T-helper 1 cell treated with Interleukin-12 subunit alpha and Interleukin-12 subunit beta and Interleukin-4 antibody, amounts not matched to agents 30 μg/mL and 1 μg/mL, for 36 hours (primary cell): ENCODE measurements around the gene NPAS3.

Source experiments
- H3K27ac Mint-ChIP-seq: one replicate; pipeline ENCODE4 v1.8.0; 2021; ENCODE audit warnings: mild to moderate bottlenecking, mixed read lengths
- H3K27me3 Mint-ChIP-seq: one replicate; pipeline ENCODE4 v1.8.0; 2021; ENCODE audit warnings: low read depth, mixed read lengths
- H3K36me3 Mint-ChIP-seq: one replicate; pipeline ENCODE4 v1.8.0; 2021; ENCODE audit warnings: low read depth, mixed read lengths
- H3K4me1 Mint-ChIP-seq: one replicate; pipeline ENCODE4 v1.8.0; 2021; ENCODE audit warnings: low read depth, mixed read lengths
- H3K4me3 Mint-ChIP-seq: one replicate; pipeline ENCODE4 v1.8.0; 2021; ENCODE audit warnings: mild to moderate bottlenecking, moderate library complexity, mixed read lengths
- H3K9me3 Mint-ChIP-seq: one replicate; pipeline ENCODE4 v1.8.0; 2021; ENCODE audit warnings: mixed read lengths

The NPAS3 gene

GRCh38 chr14:32978691-32979255, 40.1 kb downstream of the NPAS3 start:
- Mint-ChIP-seq H3K4me1 (no peaks in the 10 kb centered on the region), H3K36me3 (no peaks in the 10 kb centered on the region), H3K4me3 (no peak overlapping the region), H3K27ac (no peak overlapping the region), H3K9me3 (no peaks in the 10 kb centered on the region), H3K27me3 (no peaks in the 10 kb centered on the region)

GRCh38 chr14:32980178-32980901, 41.7 kb downstream of the NPAS3 start:
- no peaks in the 10 kb centered on the region for H3K27me3 Mint-ChIP-seq

GRCh38 chr14:32980902-32981501, 42.3 kb downstream of the NPAS3 start:
- Mint-ChIP-seq H3K36me3 (no peaks in the 10 kb centered on the region), H3K27me3 (no peaks in the 10 kb centered on the region), H3K4me3 (no peak overlapping the region), H3K9me3 (no peaks in the 10 kb centered on the region), H3K4me1 (no peaks in the 10 kb centered on the region), H3K27ac (no peak overlapping the region)

More at GRCh38 chr14:32980178-32980901, 41.7 kb downstream of the NPAS3 start:
- H3K4me3 Mint-ChIP-seq: no peak overlapping the region
- H3K9me3 Mint-ChIP-seq: no peaks in the 10 kb centered on the region
- no peaks in the 10 kb centered on the region for H3K36me3 Mint-ChIP-seq
- H3K27ac Mint-ChIP-seq: no peak overlapping the region
- no peaks in the 10 kb centered on the region for H3K4me1 Mint-ChIP-seq

GRCh38 chr14:32984241-32984930, 45.7 kb downstream of the NPAS3 start:
- Mint-ChIP-seq H3K4me1 (no peaks in the 10 kb centered on the region), H3K9me3 (no peaks in the 10 kb centered on the region), H3K27ac (no peak overlapping the region), H3K27me3 (no peaks in the 10 kb centered on the region), H3K36me3 (no peaks in the 10 kb centered on the region), H3K4me3 (no peak overlapping the region)

GRCh38 chr14:32985866-32986265, 47.2 kb downstream of the NPAS3 start:
- Mint-ChIP-seq H3K27ac (no peak overlapping the region), H3K9me3 (peaks cover 4% of the 10 kb centered on the region), H3K4me1 (no peaks in the 10 kb centered on the region), H3K27me3 (no peaks in the 10 kb centered on the region), H3K4me3 (no peak overlapping the region), H3K36me3 (no peaks in the 10 kb centered on the region)

DNA sequence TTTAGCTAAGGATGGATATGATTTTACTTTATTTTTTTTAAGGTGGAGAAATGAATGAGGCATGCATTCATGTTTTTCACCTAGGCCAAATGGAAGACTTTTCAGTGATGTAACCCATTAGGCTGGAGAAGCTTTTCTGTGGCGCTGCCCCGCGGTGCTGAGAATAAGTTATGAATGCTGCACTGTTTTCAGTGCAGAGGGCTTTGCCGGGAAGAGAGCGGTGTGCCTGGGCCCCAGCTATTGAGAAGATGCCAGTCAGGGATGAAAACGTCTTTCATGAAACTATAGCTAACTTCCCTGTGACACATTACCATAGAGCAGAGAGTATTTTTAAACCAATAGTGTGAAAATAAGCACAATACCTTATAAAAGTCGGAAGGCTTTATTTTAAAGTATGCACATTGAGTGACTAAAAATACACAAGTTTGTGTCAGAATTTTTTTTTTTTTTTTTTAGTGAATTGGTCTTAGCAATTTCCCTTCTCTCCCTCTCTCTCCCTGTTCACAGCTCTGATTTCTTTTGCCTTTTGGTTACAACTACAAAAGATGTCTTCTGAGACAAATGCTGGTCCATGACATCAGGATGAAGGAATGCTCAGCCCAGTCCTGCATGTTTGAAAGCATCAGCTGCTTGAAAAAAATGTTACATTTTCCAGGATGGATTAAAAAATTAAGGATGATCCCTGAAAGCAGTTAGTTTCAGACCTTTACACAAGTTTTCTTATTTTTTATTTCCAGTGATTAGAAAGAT, 48.3 kb downstream of the NPAS3 start:
- Mint-ChIP-seq H3K9me3 (peaks cover 8% of the 10 kb centered on the region), H3K36me3 (no peaks in the 10 kb centered on the region), H3K4me3 (no peak overlapping the region), H3K4me1 (no peaks in the 10 kb centered on the region), H3K27me3 (no peaks in the 10 kb centered on the region), H3K27ac (no peak overlapping the region)

DNA sequence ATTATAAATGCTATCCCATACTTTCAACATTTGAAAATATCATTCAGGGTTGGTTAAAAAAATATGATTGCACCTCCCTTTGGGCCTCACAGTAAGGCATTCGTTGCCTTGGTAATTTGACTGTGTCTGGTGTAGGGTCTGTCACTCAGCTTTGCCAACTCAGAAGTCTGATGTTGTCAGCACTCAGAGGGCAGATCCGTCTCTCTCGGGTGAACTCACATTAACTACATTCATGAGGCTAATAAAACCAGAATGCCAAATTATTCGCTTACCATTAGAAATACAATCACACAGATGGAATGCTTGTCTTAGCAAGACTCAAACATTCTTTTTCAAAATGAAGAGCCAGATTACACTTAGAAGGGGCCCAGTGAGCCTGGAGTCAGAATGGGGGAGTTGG, 53.0 kb downstream of the NPAS3 start:
- Mint-ChIP-seq H3K9me3 (peaks cover 18% of the 10 kb centered on the region), H3K36me3 (no peaks in the 10 kb centered on the region), H3K4me3 (no peak overlapping the region), H3K4me1 (no peaks in the 10 kb centered on the region), H3K27ac (no peak overlapping the region), H3K27me3 (no peaks in the 10 kb centered on the region)

- H3K27ac Mint-ChIP-seq: no peak overlapping the region
- no peaks in the 10 kb centered on the region for H3K36me3 Mint-ChIP-seq
- no peaks in the 10 kb centered on the region for H3K4me1 Mint-ChIP-seq
- no peak overlapping the region for H3K4me3 Mint-ChIP-seq
- no peaks in the 10 kb centered on the region for H3K27me3 Mint-ChIP-seq
- peaks cover 21% of the 10 kb centered on the region for H3K9me3 Mint-ChIP-seq
Observed at GRCh38 chr14:32993921-32994320, 55.2 kb downstream of the NPAS3 start.

- Mint-ChIP-seq H3K4me1 (no peaks in the 10 kb centered on the region), H3K9me3 (peaks cover 17% of the 10 kb centered on the region), H3K27me3 (no peaks in the 10 kb centered on the region), H3K27ac (no peak overlapping the region), H3K36me3 (no peaks in the 10 kb centered on the region), H3K4me3 (no peak overlapping the region)
Observed at GRCh38 chr14:32996343-32996742, 57.7 kb downstream of the NPAS3 start.

- no peaks in the 10 kb centered on the region for H3K36me3 Mint-ChIP-seq
- H3K27me3 Mint-ChIP-seq: no peaks in the 10 kb centered on the region
- peaks cover 13% of the 10 kb centered on the region for H3K9me3 Mint-ChIP-seq
- H3K4me3 Mint-ChIP-seq: no peak overlapping the region
- H3K27ac Mint-ChIP-seq: no peak overlapping the region
- H3K4me1 Mint-ChIP-seq: no peaks in the 10 kb centered on the region
Observed at GRCh38 chr14:32998433-32998832, 59.8 kb downstream of the NPAS3 start.

- Mint-ChIP-seq H3K27me3 (no peaks in the 10 kb centered on the region), H3K4me3 (no peak overlapping the region), H3K36me3 (no peaks in the 10 kb centered on the region), H3K27ac (no peak overlapping the region), H3K4me1 (no peaks in the 10 kb centered on the region), H3K9me3 (no peaks in the 10 kb centered on the region)
Observed at GRCh38 chr14:33009673-33010072, 71.0 kb downstream of the NPAS3 start.

DNA sequence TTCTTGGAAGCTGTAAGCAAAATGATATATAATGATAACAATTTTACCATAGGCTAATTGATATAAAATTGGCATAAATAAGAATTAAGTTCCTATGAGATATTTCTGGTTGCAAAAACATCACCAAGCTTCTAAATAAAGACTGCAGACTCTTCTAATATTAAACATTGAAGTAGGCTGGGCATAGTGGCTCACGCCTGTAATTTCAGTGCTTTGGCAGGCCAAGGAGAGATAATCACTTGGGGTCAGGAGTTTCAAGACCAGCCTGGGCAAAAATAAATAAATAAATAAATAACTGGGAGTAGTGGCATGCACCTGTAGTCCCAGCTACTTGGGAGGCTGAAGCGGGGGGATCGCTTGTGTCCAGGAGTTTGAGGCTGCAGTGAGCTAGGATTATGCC, 71.8 kb downstream of the NPAS3 start:
- no peaks in the 10 kb centered on the region for H3K4me1 Mint-ChIP-seq
- H3K27me3 Mint-ChIP-seq: no peaks in the 10 kb centered on the region
- H3K36me3 Mint-ChIP-seq: no peaks in the 10 kb centered on the region
- H3K9me3 Mint-ChIP-seq: no peaks in the 10 kb centered on the region
- H3K27ac Mint-ChIP-seq: no peak overlapping the region
- H3K4me3 Mint-ChIP-seq: no peak overlapping the region

- H3K4me3 Mint-ChIP-seq: no peak overlapping the region
- H3K9me3 Mint-ChIP-seq: no peaks in the 10 kb centered on the region
- no peaks in the 10 kb centered on the region for H3K4me1 Mint-ChIP-seq
- peaks cover 3% of the 10 kb centered on the region for H3K27me3 Mint-ChIP-seq
- H3K27ac Mint-ChIP-seq: no peak overlapping the region
- no peaks in the 10 kb centered on the region for H3K36me3 Mint-ChIP-seq
Observed at GRCh38 chr14:33014710-33015109, 76.0 kb downstream of the NPAS3 start.

DNA sequence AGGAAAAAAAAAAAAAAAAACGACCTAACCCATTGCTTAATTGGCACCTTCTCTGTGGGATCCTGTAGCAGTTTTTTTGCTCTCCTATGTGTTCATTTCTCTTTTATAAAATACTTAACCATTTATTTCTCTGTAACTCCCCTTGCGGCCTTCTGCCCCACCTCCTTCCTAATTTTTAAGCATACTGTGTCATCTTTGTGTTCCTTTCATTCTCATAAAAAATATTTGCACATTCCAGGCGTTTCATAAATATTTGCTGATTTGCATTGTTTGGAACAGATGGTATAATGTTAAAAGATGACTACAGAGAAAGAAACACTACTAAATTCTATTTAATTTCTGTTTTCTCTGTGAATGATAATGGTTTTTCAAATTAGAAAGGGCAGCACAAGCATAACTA, 77.9 kb downstream of the NPAS3 start:
- Mint-ChIP-seq H3K27ac (no peak overlapping the region), H3K9me3 (no peaks in the 10 kb centered on the region), H3K36me3 (no peaks in the 10 kb centered on the region), H3K27me3 (peaks cover 3% of the 10 kb centered on the region), H3K4me3 (no peak overlapping the region), H3K4me1 (no peaks in the 10 kb centered on the region)
